AG08396 (cell line): ENCODE results near the gene KIAA1958.

Source experiments
- DNase-seq: peaks from one replicate; pipeline ENCODE4 v3.0.0; 2012; ENCODE audit warnings: low spot score, mixed read lengths

The KIAA1958 gene, protein sequence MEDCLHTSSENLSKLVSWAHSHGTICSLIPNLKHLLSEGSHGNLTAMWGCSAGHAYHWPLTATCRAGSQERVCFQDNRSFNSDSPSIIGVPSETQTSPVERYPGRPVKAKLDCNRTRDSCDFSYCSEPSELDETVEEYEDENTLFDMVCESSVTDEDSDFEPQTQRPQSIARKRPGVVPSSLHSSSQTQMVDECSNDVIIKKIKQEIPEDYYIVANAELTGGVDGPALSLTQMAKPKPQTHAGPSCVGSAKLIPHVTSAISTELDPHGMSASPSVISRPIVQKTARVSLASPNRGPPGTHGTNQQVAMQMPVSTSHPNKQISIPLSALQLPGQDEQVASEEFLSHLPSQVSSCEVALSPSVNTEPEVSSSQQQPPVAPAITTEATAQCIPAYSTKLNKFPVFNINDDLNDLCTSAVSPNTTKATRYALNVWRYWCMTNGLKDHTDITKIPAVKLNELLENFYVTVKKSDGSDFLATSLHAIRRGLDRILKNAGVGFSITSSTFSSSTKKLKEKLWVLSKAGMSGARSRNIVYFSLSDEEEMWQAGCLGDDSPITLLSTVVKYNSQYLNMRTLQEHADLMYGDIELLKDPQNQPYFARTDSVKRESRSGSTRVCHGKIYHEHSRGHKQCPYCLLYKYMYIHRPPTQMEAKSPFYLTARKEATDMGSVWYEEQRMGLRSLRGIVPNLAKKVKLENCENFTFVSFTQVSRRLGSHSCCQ

DNA sequence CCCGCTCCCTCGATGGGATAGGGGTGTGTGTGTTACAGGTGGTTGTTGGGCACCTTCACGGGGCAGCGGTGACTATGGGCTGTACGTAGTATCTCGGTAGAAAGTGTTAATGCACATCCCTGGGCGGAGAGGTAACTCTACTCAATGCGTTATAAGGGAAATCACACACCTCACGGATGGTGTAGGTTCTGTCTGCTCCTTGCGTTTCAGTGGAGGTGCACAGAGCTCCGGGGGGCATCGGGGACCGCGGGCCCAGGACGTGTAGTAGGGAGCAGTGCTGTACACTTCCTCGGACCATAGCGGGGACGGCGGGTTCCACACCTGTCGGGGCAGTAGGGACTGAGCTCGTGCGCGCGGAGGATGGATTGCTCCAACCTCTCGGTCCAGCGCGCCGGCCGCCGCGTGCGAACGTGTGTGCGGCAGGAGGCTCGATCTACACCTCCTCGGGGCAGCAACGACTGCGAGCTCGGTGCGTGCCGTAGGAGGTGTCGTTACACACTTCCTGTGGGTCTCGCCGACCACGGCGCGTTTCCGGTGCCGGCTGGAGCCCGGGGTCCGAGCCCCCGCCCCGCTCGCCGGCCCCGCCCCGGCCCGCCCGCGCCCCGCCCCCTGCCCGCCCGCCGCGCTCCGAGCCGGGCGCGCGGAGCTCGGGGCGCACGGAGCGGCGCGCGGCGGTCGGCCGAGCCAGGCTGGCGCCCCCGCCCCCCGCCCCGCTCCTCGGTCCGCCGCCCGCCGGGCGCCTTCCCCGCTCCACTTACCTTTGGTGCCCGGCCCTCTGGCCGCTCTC lies at the start of gene KIAA1958:
TSS of gene KIAA1958 (plus strand) at position 607 of the 787 bp plus-strand sequence. CDS start 87,254 bp downstream, outside the sequence.
- peak; percentile 87 for DNase-seq

DNA sequence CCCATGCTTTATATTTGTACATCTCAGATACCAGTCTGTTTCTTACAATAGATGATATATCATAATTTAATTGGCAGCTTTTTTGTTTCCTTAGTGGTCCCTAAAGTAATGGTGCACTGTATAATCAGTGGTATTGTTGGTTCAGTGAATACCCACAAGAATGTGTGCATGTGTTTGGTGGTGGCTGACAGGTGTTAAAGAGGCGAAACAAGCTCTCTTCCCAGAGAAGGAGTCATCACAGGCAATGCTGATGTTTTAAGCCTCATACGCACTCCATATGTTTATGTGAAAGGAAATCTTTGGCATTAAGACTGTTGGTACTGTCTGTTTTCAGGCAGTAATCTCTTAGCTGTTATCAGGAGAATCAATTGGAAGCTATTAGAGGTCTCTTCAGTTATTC lies 49.2 kb upstream of the KIAA1958 start:
- DNase-seq: no peak

DNA sequence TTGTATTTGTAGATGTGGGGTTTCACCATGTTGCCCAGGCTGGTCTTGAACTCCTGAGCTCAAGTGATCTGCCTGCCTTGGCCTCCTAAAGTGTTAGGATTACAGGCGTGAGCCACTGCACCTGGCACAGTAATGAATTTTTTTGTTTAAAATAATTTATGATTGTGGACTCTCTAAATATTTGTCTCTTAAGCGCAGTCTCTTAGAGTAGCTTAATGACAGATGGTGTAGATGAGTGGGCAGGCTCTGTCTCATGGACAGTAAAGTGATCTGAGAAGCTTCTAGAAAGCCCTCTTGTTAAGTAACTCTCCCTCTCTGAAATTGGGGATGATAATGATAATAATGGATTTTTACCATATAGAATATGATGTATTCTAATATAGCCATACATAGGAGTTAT lies 47.5 kb upstream of the KIAA1958 start:
- DNase-seq: no peak

DNA sequence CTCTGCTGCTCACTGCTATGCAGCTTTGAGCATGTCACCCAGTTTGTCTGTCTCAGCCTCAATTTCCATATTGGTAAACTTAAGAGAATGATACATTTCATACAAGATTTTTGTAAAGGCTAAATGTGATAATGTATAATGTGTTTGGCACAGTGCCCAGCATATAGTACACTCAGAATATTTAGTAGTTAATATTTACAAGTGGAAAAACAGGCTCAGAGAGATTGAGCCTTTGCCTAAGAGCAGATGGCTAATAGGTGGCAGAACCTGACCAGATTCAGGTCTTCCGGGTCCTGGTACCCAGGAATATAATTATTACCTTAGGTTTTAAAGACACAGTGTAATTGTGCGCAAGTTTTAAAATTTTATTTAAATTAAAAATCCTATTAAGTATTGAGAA lies 46.8 kb upstream of the KIAA1958 start:
- no peak for DNase-seq

DNA sequence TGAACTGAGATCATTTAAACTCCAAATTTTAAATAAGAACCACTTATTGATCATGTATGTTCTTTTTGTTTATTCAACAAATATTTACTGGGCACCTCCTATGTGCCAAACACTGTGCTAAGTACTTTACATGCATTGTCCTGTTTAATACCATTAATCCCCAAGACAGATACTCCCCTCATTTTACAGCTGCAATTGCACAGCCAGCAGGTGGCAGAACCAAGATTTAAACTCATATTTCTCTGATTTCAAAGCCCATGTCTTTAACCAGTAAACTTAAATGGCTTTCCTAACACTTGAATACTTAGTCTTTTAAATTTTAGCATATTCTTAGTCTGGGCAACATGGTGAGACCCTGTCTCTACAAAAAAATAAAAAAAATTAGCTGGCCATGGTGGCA lies 43.4 kb upstream of the KIAA1958 start:
- DNase-seq: peak; percentile 7

DNA sequence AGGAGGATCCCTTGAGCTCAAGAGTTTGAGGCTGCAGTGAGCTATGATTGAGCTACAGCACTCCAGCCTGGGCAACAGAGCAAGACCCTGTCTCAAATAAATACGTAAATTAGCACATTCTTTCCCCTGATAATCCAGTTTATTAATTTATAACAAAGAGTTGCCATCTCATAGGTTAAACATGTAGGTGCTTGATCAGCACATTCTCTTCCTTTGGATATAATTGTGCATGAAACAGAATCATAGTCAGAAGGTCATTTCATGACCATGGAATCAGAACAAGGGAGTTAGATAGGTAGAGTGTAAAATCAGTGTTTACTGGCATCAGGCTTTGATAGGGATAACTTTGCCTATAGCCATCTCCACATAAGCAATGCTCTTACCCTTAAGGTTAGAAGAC lies 43.0 kb upstream of the KIAA1958 start:
- no peak for DNase-seq

DNA sequence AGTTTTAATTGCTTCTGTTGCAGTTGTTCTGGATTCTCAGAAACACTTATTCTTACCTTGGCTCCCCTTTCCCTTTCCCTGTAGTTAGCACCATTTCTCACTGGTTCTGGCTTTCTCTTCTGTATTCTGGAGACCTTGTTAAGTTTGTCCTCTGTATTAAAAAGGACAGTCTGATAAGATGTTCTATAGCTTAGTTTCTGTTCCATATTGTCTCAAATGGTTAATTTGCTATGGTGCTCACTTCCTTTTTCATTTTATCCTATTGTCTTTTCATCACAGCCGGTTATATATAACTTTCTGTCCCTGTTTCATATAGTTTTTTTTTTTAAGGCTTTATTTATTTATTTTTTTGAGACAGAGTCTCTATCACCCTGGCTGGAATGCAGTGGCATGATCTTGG lies 41.4 kb upstream of the KIAA1958 start:
- DNase-seq: no peak

DNA sequence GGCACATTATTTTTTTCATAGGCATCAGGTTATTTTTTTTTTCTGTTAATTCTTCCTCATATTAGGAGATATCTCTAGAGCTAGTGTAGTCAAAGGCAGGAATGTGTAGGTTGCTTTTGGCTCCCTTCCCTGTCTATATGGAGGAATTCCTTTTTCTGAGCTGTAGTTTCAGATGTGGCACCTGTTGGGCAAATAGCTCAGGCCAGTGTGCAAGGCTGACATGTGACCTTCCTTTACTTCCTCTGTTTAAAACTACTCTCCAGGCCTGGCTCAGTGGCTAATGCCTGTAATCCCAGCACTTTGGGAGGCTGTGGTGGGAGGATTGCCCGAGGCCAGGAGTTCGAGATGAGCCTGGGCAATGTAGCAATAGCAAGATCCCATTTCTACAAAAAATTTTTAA lies 40.5 kb upstream of the KIAA1958 start:
- DNase-seq: no peak

DNA sequence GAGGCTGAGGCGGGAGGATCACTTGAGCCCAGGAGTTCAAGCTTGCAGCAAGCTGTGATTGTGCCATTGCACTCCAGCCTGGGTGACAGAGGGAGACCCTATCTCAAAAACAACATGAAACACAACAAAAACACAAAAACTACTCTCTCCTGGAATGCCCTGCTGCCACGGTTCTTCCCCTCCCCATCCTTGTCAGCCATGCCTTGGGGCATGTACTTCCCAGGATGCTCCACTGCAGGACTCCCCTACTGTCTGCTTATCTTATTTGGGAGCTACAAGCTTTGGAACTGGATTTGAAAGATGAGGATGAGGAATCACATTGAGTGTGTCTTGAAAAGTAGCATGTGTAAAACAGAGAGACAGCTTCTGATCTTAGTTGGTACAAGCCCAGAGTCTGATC lies 40.1 kb upstream of the KIAA1958 start:
- DNase-seq: no peak

DNA sequence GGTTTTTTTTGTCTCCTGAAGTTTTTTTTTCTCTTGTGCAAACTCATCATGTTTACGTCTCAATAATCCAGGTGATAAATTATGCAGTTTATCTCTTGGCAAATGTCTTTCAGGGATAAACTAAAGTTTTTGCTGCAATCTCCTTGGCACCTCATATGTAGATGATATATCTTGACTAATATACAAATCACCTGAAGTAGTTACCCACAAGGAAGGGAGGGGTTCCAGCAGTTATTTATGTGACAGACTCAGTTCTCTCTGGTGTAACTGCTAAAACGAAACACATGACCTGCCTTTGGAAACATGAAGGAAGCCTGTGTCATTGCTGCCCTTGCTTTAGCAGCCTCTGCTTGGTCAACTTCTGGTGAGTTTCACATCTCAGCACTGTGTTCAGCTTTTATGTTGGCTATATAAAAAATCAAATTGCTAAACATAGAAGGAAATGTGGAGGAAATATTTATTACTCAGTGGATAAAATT lies 39.3 kb upstream of the KIAA1958 start:
- DNase-seq: peak; percentile 39

DNA sequence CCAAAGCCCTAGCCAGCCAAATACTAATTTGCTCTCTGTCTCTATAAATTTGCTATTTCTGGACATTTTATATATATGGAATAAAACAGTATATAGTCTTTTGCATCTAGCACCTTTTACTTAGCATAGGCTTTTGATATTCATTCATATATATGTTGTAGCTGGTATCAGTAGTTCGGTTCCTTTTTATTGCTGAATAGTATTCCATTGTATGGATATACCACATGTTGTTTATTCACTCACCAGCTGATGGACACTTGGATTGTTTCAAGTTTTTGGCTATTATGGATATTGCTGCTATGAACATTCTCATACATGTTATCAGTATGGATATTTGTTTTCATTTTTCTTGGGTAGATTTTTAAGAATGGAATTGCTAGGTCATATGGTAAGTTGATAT lies 23.8 kb upstream of the KIAA1958 start:
- DNase-seq: no peak

DNA sequence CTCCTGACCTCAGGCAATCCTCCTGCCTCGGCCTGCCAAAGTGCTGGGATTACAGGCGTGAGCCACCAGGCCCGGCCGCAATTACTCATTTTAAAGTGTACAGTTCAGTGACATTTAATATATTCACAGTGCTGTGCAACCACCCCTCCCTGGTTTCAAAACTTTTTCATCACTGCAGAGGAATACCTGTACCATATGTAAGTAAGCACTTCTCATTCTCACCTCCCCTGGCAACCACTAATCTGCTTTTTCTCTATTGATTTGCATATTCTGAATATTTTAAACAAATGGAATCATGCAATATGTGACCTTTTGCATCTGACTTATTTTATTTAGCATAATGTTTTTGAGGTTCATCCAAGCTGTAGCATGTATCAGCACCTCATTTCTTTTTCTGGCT lies 21.3 kb upstream of the KIAA1958 start:
- no peak for DNase-seq

DNA sequence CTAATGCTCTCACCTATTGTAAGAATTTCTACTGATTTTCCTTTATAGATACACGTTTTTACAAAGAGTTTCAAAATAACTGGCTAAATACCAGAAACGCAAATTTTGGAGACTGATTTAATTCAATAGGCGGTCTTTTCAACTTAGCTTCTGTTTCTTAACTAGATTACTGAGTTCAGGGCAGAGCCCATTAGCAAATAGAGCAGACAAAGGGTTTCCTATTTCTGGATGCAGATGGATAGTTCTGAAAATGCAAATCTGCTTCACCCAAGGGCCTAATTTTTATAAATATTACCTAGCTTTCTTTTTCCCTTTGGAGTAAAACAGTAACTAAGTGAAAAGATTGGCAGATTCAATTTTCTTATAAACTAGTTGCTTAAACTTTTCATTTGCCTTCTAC lies 13.6 kb upstream of the KIAA1958 start:
- DNase-seq: no peak

DNA sequence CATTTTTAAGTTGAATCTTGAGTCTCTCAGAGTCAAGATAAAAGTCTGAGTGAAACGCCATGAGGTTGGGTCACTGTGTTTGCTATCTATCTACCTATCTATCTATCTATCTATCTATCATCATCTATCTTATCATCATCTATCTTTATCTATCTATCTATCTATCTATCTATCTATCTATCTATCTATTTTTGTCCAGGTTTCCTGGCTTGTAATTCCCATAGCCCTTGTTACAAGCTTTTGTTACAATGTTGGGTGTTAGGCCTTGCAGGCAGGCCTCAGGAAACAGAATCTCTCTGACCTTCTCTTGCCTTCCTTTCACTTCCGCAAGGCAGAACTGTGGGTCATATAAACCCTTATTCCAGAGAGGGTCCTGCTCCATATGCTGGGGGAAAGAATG lies 12.6 kb upstream of the KIAA1958 start:
- no peak for DNase-seq

DNA sequence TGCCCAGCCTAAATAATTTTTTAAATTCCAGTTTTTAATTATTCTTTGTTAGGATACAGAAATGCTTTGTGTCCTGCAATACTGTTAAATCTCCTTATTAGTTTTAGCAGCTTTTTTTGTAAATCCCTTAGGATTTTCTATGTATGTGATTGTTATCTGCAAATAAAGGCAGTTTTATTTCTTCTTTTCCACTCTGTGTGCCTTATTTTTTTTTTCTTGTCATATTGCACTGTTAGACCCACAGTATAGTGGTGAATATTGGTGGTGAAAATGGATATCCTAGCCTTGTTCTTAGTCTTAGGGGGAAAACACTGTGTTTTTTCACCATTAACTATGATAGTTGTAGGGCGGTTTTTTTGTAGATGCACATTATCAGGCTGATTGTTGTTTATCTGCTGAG lies 11.3 kb upstream of the KIAA1958 start:
- DNase-seq: no peak

DNA sequence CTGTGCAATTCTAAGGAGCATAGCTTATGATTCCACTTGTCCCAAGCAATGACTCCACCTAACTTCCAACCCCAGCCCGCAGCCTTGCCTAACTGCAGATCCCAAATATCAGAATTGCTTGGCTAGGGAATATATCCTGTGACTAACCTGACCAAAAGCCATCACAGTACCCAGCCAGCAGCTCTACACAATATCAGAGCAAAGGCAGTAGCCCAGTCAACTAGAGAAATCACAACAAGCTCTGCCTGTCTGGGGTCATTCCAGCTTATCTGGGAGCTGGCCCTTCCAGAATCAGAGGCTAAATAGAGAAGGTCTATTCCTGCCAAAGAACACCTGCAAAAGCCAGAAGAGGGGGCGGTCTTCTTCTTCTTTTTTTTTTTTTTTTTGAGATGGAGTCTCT lies 9.3 kb upstream of the KIAA1958 start:
- DNase-seq: no peak

DNA sequence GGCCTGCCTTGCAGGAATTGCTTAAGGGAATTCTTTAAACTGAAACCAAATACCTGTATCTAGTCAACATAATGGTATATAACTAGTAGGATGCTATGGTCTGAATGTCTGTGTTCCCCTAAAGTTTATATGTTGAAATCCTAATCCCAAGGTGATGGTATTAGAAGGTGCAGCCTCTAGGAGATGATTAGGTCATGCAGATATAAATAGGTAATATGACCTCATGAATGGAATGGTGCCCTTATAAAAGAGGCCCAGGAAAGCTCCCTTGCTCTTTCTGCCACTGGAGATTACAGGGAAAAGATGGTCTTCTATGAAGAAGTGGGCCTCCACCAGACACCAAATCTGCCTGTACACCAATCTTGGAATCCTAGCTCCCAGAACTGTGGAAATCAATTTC lies 7.4 kb upstream of the KIAA1958 start:
- no peak for DNase-seq

DNA sequence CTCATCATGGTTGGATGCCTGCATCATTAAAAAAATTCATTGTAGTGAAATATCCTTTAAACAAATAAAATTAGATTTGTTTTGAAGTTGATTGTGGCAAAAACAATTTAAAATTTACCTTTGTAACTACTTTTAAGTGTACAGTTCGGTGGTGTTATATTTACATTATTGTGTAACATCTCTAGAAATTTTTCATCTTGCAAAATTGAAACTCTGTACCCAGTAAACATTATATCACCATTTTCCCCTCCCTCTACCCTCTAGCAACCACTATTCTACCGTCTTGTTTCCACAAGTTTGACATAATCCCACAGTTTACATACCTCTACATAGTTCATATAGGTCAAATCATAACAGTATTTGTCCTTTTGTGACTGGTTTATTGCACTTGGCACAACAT lies 2.0 kb upstream of the KIAA1958 start:
- DNase-seq: no peak

DNA sequence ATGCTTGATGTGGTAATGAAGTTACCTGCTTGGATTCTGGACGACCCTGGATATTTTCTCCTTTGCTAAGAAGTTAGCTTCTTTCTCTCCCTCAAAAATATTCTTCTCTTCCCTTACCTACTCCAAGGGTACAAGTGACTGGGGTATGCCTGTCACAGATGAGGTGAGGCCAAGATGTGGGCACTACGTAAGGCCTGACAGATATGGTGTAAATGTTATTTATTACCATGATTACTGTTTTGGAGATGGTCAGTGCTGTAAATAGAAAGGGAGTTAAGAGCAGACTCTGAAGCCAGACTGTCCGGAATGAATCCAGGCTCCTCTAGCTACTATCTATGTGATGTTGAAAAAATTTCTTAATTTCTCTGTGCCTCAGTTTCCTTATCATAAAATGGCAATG lies 1.1 kb upstream of the KIAA1958 start:
- no peak for DNase-seq

DNA sequence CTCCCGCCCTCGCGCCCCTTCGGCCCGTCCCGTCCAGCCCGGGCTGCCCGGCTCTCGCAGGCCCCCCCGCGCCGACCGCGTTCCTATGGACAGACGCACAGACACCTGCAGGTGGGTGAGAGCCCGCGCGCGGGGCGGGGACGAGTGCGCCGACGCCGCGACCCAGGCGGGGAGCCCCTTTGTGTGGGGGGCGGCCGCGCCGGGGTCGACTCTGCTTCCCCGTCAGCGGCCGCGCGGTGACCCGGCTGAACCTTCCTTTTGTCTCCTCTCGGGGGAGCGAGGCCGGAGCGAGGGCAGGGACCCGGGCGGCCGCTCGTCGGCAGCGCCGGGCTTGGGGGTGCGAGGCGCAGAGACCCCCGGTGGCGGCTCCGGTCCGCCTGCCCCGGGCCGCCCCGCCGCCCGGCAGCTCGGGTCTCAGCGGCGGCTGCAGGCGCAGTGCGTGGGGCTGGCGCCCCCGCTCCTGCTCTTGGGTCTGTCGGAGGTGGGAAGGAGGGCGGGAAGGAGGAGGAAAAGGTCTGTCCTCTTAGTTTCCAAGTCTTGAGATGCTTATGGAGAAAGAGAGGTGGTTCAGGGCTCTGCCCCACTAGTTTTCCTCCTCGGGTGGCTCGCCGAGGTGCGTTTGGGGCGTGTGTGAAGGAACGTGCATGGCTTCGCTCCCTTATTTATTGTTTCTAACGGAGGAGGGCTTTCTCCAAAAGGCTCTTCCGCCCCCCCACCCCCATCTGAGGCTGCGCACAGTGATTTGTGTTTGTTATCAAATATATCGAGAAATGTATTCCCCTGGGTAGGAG lies 576 bp downstream of the KIAA1958 start:
- DNase-seq: peak; percentile 75

DNA sequence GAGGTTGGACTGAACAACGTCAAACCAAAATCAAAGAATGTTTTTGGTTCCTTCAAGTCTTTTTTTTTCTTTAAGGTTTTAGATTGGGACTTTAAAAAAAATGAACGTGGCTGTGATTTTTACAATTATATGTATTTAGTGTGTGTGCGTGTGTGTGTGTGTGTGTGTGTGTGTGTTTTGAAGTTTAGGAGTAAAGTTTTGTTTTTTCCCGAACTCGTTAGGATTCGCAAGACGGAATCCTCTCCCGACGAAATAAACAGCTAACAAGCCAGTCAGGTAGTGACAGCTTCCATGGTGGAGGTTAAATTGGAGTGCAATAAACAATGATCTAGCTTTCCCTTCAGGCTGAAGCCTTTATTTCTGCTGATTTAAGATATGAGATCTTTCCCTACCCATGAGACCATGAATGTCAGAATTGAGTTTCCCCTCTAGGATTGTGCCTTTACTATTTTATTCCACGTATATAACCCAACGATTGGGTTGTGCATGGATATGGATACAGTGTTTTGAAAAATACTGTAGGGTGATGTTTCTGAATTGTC lies 1.2 kb downstream of the KIAA1958 start:
- DNase-seq: no peak
